ENCODE data around the gene CA10. TPM values are rescaled to one million over a fixed set of nuclear protein-coding genes. Genes with fewer than 3 reads are reported as not detected.
A peak's percentile ranks its signal among the peaks of the same experiment; 100 is the strongest.

The CA10 gene
- total RNA-seq, 2 experiments from 2014 or later: not detected

GRCh38 chr17:51751072-51751471 lies 407.4 kb downstream of the CA10 start:
- no peak for DNase-seq
- peaks cover 6% of the 10 kb centered on the region for H3K4me1 Mint-ChIP-seq (ENCODE audit: low read depth)
- H3K4me3 Mint-ChIP-seq: no peak overlapping the region
- CTCF ChIA-PET: no interaction called here
- no peaks in the 10 kb centered on the region for H3K36me3 Mint-ChIP-seq (ENCODE audit: low read depth)
- no peak overlapping the region for H3K27ac Mint-ChIP-seq
- H3K9me3 Mint-ChIP-seq: no peaks in the 10 kb centered on the region
- intact Hi-C loops (cut with micrococcal nuclease): no loop called here
- no peaks in the 10 kb centered on the region for H3K27me3 Mint-ChIP-seq (ENCODE audit: low read depth)

DNA sequence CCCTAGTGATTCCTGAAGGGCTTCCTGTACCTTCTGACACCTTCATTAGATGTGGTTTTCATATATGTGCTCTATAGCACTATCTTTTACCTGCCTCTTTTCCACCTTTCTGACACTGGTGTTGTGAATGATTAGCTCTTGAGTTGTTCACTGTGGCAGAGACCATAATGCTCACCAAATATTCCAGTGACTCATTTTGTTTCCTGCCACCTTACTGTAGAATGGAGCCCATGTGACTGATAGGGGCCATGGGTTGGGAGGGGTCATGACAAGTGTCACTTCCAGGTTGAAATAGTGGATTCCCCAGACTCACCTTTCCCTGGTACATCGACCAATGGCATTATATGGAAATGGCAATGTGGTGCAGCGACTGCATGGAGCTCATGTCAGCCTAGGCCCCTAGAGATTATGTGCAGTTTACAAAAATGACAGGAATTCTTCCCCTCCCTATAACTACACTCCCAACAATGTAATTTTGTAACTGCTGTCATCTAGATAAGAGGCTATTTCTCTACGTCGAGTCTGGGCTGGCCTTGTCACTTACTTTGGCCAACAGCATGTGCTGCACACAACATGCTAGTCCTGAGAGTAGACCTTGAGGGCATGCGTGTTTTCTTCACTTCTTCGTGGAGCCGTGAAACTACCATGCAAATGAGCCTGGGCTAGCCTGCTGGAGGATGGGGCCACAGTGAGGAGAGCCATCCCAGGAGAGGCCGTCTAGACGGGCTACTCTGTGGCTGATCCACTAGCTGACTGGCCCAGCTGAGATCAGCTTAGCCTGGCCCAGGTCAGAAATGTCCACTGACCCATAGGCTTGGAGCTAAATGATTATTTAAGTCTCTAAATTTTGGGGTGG lies 409.5 kb downstream of the CA10 start:
- DNase-seq: peak; percentile 21
- H3K9me3 Mint-ChIP-seq: no peaks in the 10 kb centered on the region
- no peak overlapping the region for H3K4me3 Mint-ChIP-seq
- intact Hi-C loops (cut with micrococcal nuclease): loop anchor here (5.0 kb wide), 1 partner anchor 377 kb away; no protein-coding TSS in a partner anchor
- CTCF ChIA-PET: interaction anchor here (0.6 kb wide), 2 partner anchors 7 to 378 kb away, joined by 3 to 5 read pairs; no protein-coding TSS in a partner anchor
- peaks cover 6% of the 10 kb centered on the region for H3K4me1 Mint-ChIP-seq (ENCODE audit: low read depth)
- H3K36me3 Mint-ChIP-seq (ENCODE audit: low read depth): no peaks in the 10 kb centered on the region
- no peaks in the 10 kb centered on the region for H3K27me3 Mint-ChIP-seq (ENCODE audit: low read depth)
- H3K27ac Mint-ChIP-seq: no peak overlapping the region

- Mint-ChIP-seq H3K4me3 (no peak overlapping the region), H3K4me1 (ENCODE audit: low read depth) (peaks cover 6% of the 10 kb centered on the region), H3K27me3 (ENCODE audit: low read depth) (no peaks in the 10 kb centered on the region), H3K27ac (no peak overlapping the region), H3K36me3 (ENCODE audit: low read depth) (no peaks in the 10 kb centered on the region), H3K9me3 (no peaks in the 10 kb centered on the region)
- DNase-seq: no peak
- intact Hi-C loops (cut with micrococcal nuclease): loop anchor here (5.0 kb wide), 1 partner anchor 374 kb away; no protein-coding TSS in a partner anchor
- CTCF ChIA-PET: no interaction called here
Observed at GRCh38 chr17:51746421-51746820, 412.1 kb downstream of the CA10 start.

DNA sequence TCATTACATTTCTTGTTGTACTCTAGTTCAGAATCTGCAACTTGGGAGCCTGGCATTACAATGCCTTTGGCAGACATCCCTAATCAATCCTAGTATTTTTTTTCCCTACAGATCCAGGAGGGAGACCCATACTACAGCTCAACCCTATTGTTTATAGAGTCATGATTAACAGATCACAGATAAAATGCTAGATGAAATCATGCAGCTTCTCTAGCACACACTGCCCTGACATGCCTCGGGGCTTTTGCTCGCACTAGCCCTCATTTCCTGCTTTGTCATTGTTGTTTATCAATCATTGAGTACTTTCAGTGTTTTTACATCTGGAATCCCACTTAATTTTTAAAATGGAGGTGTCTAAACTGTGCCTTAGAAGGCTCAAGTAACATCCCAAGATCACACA lies 412.5 kb downstream of the CA10 start:
- CTCF ChIA-PET: no interaction called here
- Mint-ChIP-seq H3K4me3 (no peak overlapping the region), H3K9me3 (no peaks in the 10 kb centered on the region), H3K36me3 (ENCODE audit: low read depth) (no peaks in the 10 kb centered on the region), H3K27ac (no peak overlapping the region), H3K4me1 (ENCODE audit: low read depth) (peaks cover 6% of the 10 kb centered on the region), H3K27me3 (ENCODE audit: low read depth) (no peaks in the 10 kb centered on the region)
- intact Hi-C loops (cut with micrococcal nuclease): loop anchor here (5.0 kb wide), 1 partner anchor 374 kb away; no protein-coding TSS in a partner anchor
- no peak for DNase-seq

GRCh38 chr17:51743477-51743876 lies 415.0 kb downstream of the CA10 start:
- Mint-ChIP-seq H3K9me3 (no peaks in the 10 kb centered on the region), H3K27ac (no peak overlapping the region), H3K27me3 (ENCODE audit: low read depth) (peaks cover 3% of the 10 kb centered on the region), H3K4me3 (no peak overlapping the region), H3K36me3 (ENCODE audit: low read depth) (no peaks in the 10 kb centered on the region), H3K4me1 (ENCODE audit: low read depth) (no peaks in the 10 kb centered on the region)
- intact Hi-C loops (cut with micrococcal nuclease): no loop called here
- no peak for DNase-seq
- CTCF ChIA-PET: no interaction called here

DNA sequence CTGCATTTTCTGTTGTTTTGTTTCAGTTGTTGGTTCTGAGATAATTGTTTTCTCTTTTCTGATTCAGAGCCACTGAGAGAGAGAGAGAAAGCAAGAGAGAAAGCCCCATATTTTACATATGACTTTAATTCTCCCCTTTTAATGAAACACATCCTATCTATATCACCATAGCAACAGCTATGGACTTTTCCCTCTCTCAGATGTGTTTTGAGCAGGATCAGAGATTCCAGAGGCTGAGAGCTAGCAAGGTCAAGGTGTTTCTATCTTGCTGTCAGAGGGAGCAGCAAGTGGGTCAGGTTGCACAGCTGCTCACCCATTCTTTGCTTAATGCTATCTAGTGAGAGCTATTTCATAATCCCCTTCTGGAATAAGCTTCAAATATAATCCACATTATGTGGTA lies 415.9 kb downstream of the CA10 start:
- intact Hi-C loops (cut with micrococcal nuclease): no loop called here
- no peaks in the 10 kb centered on the region for H3K9me3 Mint-ChIP-seq
- H3K4me3 Mint-ChIP-seq: no peak overlapping the region
- no peak overlapping the region for H3K27ac Mint-ChIP-seq
- DNase-seq: no peak
- H3K27me3 Mint-ChIP-seq (ENCODE audit: low read depth): peaks cover 3% of the 10 kb centered on the region
- CTCF ChIA-PET: interaction anchor here (1.0 to 1.4 kb wide), 2 partner anchors 9 to 10 kb away, joined by 3 read pairs; no protein-coding TSS in a partner anchor
- no peaks in the 10 kb centered on the region for H3K36me3 Mint-ChIP-seq (ENCODE audit: low read depth)
- H3K4me1 Mint-ChIP-seq (ENCODE audit: low read depth): no peaks in the 10 kb centered on the region

- no peak overlapping the region for H3K4me3 Mint-ChIP-seq
- no peaks in the 10 kb centered on the region for H3K9me3 Mint-ChIP-seq
- H3K27ac Mint-ChIP-seq: no peak overlapping the region
- H3K36me3 Mint-ChIP-seq (ENCODE audit: low read depth): no peaks in the 10 kb centered on the region
- no peak for DNase-seq
- H3K4me1 Mint-ChIP-seq (ENCODE audit: low read depth): no peaks in the 10 kb centered on the region
- intact Hi-C loops (cut with micrococcal nuclease): no loop called here
- CTCF ChIA-PET: interaction anchor here (1.4 kb wide), 1 partner anchor 9 kb away, joined by 3 read pairs; no protein-coding TSS in a partner anchor
- peaks cover 3% of the 10 kb centered on the region for H3K27me3 Mint-ChIP-seq (ENCODE audit: low read depth)
Observed at GRCh38 chr17:51741458-51741857, 417.1 kb downstream of the CA10 start.

DNA sequence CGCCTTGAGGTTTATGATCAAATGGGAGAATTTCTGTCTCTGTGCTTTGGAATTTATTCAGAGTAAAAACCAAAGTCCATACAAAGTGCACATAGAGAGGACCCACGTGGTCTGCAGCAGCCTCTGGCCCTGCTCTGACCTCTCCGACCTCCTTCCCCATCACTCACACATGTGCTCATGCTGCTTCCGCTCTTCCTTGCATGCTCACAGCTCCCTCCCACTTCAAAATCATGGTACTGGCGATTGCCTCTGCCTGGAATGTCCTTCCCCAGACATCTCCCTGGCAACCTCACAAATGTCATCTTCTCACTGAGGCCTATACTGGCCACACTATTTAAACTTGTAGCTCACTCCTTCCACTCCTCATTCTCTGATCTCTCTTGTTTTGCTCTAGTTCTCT lies 418.0 kb downstream of the CA10 start:
- DNase-seq: no peak
- no peaks in the 10 kb centered on the region for H3K9me3 Mint-ChIP-seq
- no peak overlapping the region for H3K27ac Mint-ChIP-seq
- no peak overlapping the region for H3K4me3 Mint-ChIP-seq
- CTCF ChIA-PET: no interaction called here
- peaks cover 3% of the 10 kb centered on the region for H3K27me3 Mint-ChIP-seq (ENCODE audit: low read depth)
- H3K4me1 Mint-ChIP-seq (ENCODE audit: low read depth): no peaks in the 10 kb centered on the region
- intact Hi-C loops (cut with micrococcal nuclease): no loop called here
- H3K36me3 Mint-ChIP-seq (ENCODE audit: low read depth): no peaks in the 10 kb centered on the region

DNA sequence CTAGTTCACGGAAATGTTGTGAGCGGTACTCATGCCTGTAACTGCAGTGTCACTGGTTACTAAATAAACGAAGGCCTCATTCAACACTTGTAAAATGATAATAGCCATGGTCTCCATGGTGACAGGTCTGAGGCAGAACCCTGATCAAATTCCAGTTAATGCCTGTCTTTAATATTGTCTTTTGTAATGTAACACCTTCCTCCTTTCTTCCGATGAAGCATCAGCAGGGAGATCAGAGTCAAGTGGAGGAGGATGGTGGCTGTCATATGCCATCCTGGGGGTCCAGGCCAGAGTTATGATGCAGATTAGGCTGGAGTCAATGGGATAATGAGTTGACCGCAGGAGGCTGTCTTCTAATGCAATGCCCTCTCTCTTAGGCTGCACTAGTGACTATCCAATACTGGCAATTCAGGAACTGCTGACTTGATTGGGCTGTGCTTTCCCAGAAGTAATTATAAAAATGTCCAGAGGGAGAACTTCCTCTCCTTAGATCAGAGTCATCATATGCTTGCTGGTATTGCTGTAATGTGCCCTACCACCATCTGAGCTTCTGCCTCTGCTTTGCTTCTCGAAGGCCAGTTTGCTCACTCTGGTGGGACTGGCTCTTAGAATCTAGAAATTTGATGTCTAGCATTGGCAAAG lies 419.1 kb downstream of the CA10 start:
- intact Hi-C loops (cut with micrococcal nuclease): no loop called here
- Mint-ChIP-seq H3K36me3 (ENCODE audit: low read depth) (no peaks in the 10 kb centered on the region), H3K27ac (no peak overlapping the region), H3K27me3 (ENCODE audit: low read depth) (peaks cover 6% of the 10 kb centered on the region), H3K4me3 (no peak overlapping the region), H3K4me1 (ENCODE audit: low read depth) (no peaks in the 10 kb centered on the region), H3K9me3 (no peaks in the 10 kb centered on the region)
- no peak for DNase-seq
- CTCF ChIA-PET: no interaction called here

GRCh38 chr17:51736356-51736755 lies 422.2 kb downstream of the CA10 start:
- peaks cover 11% of the 10 kb centered on the region for H3K27me3 Mint-ChIP-seq (ENCODE audit: low read depth)
- intact Hi-C loops (cut with micrococcal nuclease): no loop called here
- no peak overlapping the region for H3K4me3 Mint-ChIP-seq
- no peak for DNase-seq
- H3K36me3 Mint-ChIP-seq (ENCODE audit: low read depth): no peaks in the 10 kb centered on the region
- H3K9me3 Mint-ChIP-seq: no peaks in the 10 kb centered on the region
- H3K27ac Mint-ChIP-seq: no peak overlapping the region
- H3K4me1 Mint-ChIP-seq (ENCODE audit: low read depth): no peaks in the 10 kb centered on the region
- CTCF ChIA-PET: interaction anchor here (1.4 kb wide), 1 partner anchor 151 kb away, joined by 5 read pairs; no protein-coding TSS in a partner anchor

GRCh38 chr17:51734976-51735375 lies 423.5 kb downstream of the CA10 start:
- DNase-seq: no peak
- Mint-ChIP-seq H3K27ac (no peak overlapping the region), H3K27me3 (ENCODE audit: low read depth) (peaks cover 10% of the 10 kb centered on the region), H3K36me3 (ENCODE audit: low read depth) (no peaks in the 10 kb centered on the region), H3K9me3 (no peaks in the 10 kb centered on the region), H3K4me3 (no peak overlapping the region), H3K4me1 (ENCODE audit: low read depth) (no peaks in the 10 kb centered on the region)
- CTCF ChIA-PET: no interaction called here
- intact Hi-C loops (cut with micrococcal nuclease): no loop called here

GRCh38 chr17:51734462-51734861 lies 424.1 kb downstream of the CA10 start:
- peak; percentile 7 for DNase-seq
- Mint-ChIP-seq H3K36me3 (ENCODE audit: low read depth) (no peaks in the 10 kb centered on the region), H3K4me1 (ENCODE audit: low read depth) (no peaks in the 10 kb centered on the region), H3K27ac (no peak overlapping the region), H3K27me3 (ENCODE audit: low read depth) (peaks cover 12% of the 10 kb centered on the region), H3K4me3 (no peak overlapping the region), H3K9me3 (no peaks in the 10 kb centered on the region)
- intact Hi-C loops (cut with micrococcal nuclease): no loop called here
- CTCF ChIA-PET: interaction anchor here (1.3 kb wide), 1 partner anchor 8 kb away, joined by 3 read pairs; no protein-coding TSS in a partner anchor

Data from activated naive CD4-positive, alpha-beta T cell treated with anti-CD3 and anti-CD28 coated beads for 36 hours (primary cell).